OCI-LY7 (cell line): ENCODE results near the gene TICRR. TPM values are rescaled to one million over a fixed set of nuclear protein-coding genes. Genes with fewer than 3 reads are reported as not detected.

Experiments used
- BruUV-seq: library from RNA; stranded (reverse); fragments of 400-500 nt; replicated peaks from 2 replicates; lab custom pipeline; 2021; lab: Mats Ljungman, UMichigan
- CTCF ChIA-PET: fragments of 300-600 bp; sonication (Branson Sonifier 250); formaldehyde crosslinking; loops from one replicate; lab custom pipeline; 2022; ENCODE audit warnings: antibody characterized with exemption; ENCODE audit not compliant: unreplicated experiment; lab: Charles Lee
- POLR2A ChIA-PET: fragments of 300-600 bp; sonication (Branson Sonifier 250); formaldehyde crosslinking; loops from one replicate; lab custom pipeline; 2022; ENCODE audit warnings: antibody characterized with exemption; lab: Charles Lee
- DNase-seq: peaks from one replicate; pipeline ENCODE4 v3.0.0-alpha.2; 2015; ENCODE audit warnings: low spot score
- H2AFZ ChIP-seq: fragments of 200-600 bp; sonication (generic), shearing (Covaris generic); 2 replicates; pipeline ENCODE4 v1.6.1; 2014; ENCODE audit warnings: mild to moderate bottlenecking, antibody characterized with exemption, low read length, moderate library complexity
- H3K27ac ChIP-seq: fragments of 200-600 bp; sonication (generic); 2 replicates; pipeline ENCODE4 v1.5.1; 2014; ENCODE audit warnings: mixed run types, low read depth, mild to moderate bottlenecking, moderate library complexity, low read length, inconsistent platforms; ENCODE audit not compliant: poor library complexity, severe bottlenecking
- H3K36me3 ChIP-seq: fragments of 200-600 bp; sonication (generic); 2 replicates; pipeline ENCODE4 v1.6.1; 2014; ENCODE audit warnings: mild to moderate bottlenecking, antibody characterized with exemption, low read length, moderate library complexity, mixed read lengths; ENCODE audit not compliant: insufficient read depth
- H3K4me1 ChIP-seq: fragments of 200-600 bp; sonication (generic); 2 replicates; pipeline ENCODE4 v1.5.1; 2014; ENCODE audit warnings: mild to moderate bottlenecking, low read length; ENCODE audit not compliant: insufficient read depth, poor library complexity, severe bottlenecking
- H3K4me2 ChIP-seq: fragments of 200-600 bp; sonication (generic); 2 replicates; pipeline ENCODE4 v1.6.1; 2014; ENCODE audit warnings: mild to moderate bottlenecking, low read length
- H3K4me3 ChIP-seq: fragments of 200-600 bp; sonication (generic); 2 replicates; pipeline ENCODE4 v1.5.1; 2014; ENCODE audit warnings: mild to moderate bottlenecking, low read depth, low read length; ENCODE audit not compliant: poor library complexity, severe bottlenecking
- H3K79me2 ChIP-seq: fragments of 200-600 bp; sonication (generic); 2 replicates; pipeline ENCODE4 v1.6.1; 2016; ENCODE audit warnings: low read depth, mild to moderate bottlenecking, low read length, moderate library complexity, mixed read lengths; ENCODE audit not compliant: insufficient read depth
- H3K9me2 ChIP-seq: fragments of 200-600 bp; sonication (generic); 2 replicates; pipeline ENCODE4 v1.6.1; 2016; ENCODE audit warnings: mild to moderate bottlenecking, low read length, mixed read lengths; ENCODE audit not compliant: insufficient read depth
- H3K9me3 ChIP-seq: fragments of 200-600 bp; sonication (generic); 2 replicates; pipeline ENCODE4 v1.6.1; 2014; ENCODE audit warnings: mild to moderate bottlenecking, mixed run types, low read length, mixed read lengths
- H4K20me1 ChIP-seq: fragments of 200-600 bp; sonication (generic); 2 replicates; pipeline ENCODE4 v1.6.1; 2014; ENCODE audit warnings: mild to moderate bottlenecking, antibody characterized with exemption, low read length, moderate library complexity, mixed read lengths; ENCODE audit not compliant: insufficient read depth
- EZH2phosphoT487 ChIP-seq: fragments of 200-600 bp; sonication (generic); IDR thresholded peaks from 2 replicates; pipeline ENCODE4 v1.6.1; 2018; ENCODE audit warnings: low read depth, borderline replicate concordance, mild to moderate bottlenecking, mixed run types, antibody characterized with exemption, low read length, moderate library complexity, mixed read lengths
- intact Hi-C: fragments of 100-400 bp; cut with micrococcal nuclease; formaldehyde crosslinking; loops from one replicate; pipeline ENCODE4 v1.10.0; 2022; ENCODE audit not compliant: unreplicated experiment
- total RNA-seq, 2 experiments: library from RNA; depleted of rRNA in 1 of 2; stranded (reverse); fragments of >200 nt in 1 of 2; shearing (Covaris generic) in 1 of 2; gene quantifications; 2 replicates each; pipeline ENCODE4 v1.2.3, GENCODE V29; 2014 to 2022
- TF ChIP-seq, protein P1 (sequence below): fragments of 200-600 bp; sonication (generic); conservative IDR thresholded peaks from 2 replicates; pipeline ENCODE4 v1.5.1; 2014; ENCODE audit warnings: mild to moderate bottlenecking, antibody characterized with exemption, low read length, moderate library complexity, mixed read lengths

Gene TICRR
- total RNA-seq, 2 experiments from 2014 or later: 25.9 to 44.4 TPM

GRCh38 chr15:89666184-89666857 is 91.1 kb downstream of the TICRR start:
- BruUV-seq: no TSS peak
- no peak for TF ChIP-seq EZH2phosphoT487
- TF ChIP-seq, protein P1, sequence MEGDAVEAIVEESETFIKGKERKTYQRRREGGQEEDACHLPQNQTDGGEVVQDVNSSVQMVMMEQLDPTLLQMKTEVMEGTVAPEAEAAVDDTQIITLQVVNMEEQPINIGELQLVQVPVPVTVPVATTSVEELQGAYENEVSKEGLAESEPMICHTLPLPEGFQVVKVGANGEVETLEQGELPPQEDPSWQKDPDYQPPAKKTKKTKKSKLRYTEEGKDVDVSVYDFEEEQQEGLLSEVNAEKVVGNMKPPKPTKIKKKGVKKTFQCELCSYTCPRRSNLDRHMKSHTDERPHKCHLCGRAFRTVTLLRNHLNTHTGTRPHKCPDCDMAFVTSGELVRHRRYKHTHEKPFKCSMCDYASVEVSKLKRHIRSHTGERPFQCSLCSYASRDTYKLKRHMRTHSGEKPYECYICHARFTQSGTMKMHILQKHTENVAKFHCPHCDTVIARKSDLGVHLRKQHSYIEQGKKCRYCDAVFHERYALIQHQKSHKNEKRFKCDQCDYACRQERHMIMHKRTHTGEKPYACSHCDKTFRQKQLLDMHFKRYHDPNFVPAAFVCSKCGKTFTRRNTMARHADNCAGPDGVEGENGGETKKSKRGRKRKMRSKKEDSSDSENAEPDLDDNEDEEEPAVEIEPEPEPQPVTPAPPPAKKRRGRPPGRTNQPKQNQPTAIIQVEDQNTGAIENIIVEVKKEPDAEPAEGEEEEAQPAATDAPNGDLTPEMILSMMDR: no peak
- Histone ChIP-seq H3K9me2 (no peaks in the 10 kb centered on the region), H3K79me2 (no peaks in the 10 kb centered on the region), H3K4me1 (no peaks in the 10 kb centered on the region), H3K4me3 (no peak overlapping the region), H3K9me3 (no peaks in the 10 kb centered on the region), H3K27ac (no peak overlapping the region), H2AFZ (no peak overlapping the region), H3K4me2 (no peak overlapping the region), H4K20me1 (no peaks in the 10 kb centered on the region), H3K36me3 (no peaks in the 10 kb centered on the region)
- ChIA-PET CTCF (no interaction called here), POLR2A (no interaction called here)
- DNase-seq: no peak
- intact Hi-C loops: no loop called here

DNA sequence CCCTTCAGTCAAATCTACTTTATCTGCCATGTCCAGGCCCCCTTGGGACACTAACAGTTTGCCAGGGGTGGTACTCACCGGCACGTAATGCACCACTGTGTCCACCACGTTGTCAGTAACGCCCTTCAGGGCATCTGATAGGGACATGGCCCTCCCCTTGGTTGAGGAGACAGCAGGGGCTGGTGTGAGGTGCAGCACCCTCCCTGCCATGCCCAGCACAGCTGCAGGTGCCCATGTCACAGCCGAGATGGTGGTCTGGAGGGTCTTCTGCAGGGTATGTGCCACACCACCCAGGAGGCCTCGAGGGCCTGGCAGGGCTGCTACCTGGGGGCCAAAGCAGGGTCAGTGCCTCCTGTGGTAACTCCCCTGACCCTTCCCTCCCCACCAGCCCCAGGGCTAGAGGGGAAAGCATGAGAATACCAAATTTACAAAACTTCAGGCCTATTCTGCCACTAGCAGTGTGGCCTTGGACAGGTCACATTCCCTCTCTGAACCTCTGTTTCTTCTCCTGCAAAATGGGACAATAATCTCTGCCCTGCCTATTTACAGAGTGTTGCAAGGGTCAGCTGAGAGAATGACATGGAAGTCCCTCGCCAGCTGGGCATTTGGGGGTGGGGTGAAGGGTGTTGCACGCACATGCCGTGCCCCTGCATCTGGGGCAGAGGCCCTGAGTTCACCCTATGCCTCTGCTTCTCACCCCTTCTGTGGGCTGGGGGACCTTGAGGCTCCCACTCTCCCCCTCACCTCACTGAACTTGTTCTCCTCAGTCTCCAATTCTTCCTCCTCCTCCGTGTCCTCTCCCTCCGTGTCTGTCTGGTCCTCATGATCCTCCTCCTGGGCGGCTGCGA is 91.8 kb downstream of the TICRR start:
- Histone ChIP-seq H3K4me1 (no peaks in the 10 kb centered on the region), H3K9me3 (no peaks in the 10 kb centered on the region), H3K36me3 (no peaks in the 10 kb centered on the region), H3K4me3 (no peak overlapping the region), H3K79me2 (no peaks in the 10 kb centered on the region), H3K4me2 (no peak overlapping the region), H3K27ac (no peak overlapping the region), H3K9me2 (no peaks in the 10 kb centered on the region), H2AFZ (no peak overlapping the region), H4K20me1 (no peaks in the 10 kb centered on the region)
- no peak for TF ChIP-seq EZH2phosphoT487
- TF ChIP-seq, protein P1: no peak
- no TSS peak for BruUV-seq
- ChIA-PET CTCF (no interaction called here), POLR2A (no interaction called here)
- DNase-seq: no peak
- intact Hi-C loops: no loop called here

DNA sequence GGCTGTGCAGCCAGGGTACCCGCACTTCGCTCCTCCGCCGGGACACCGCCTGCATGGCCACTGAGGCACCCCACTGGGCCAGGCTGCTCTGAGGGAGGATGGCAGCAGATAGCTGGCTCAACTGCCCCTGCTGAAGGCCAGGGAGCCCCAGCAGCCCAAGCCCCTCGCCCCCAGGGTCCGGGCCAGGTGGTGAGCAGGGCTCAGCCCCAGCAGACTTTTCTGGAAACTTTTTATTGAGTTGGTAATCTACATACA is 92.4 kb downstream of the TICRR start:
- Histone ChIP-seq H3K79me2 (no peaks in the 10 kb centered on the region), H3K4me1 (no peaks in the 10 kb centered on the region), H3K9me3 (no peaks in the 10 kb centered on the region), H4K20me1 (no peaks in the 10 kb centered on the region), H3K27ac (no peak overlapping the region), H3K4me3 (no peak overlapping the region), H3K36me3 (no peaks in the 10 kb centered on the region), H3K9me2 (no peaks in the 10 kb centered on the region), H3K4me2 (no peak overlapping the region), H2AFZ (no peak overlapping the region)
- no peak for DNase-seq
- TF ChIP-seq EZH2phosphoT487: no peak
- TF ChIP-seq, protein P1: no peak
- CTCF ChIA-PET: no interaction called here
- intact Hi-C loops: no loop called here
- POLR2A ChIA-PET: no interaction called here
- BruUV-seq: no TSS peak
